GM12878 (cell line): ENCODE data around the gene C15orf62. TPM values are rescaled to one million over a fixed set of nuclear protein-coding genes. Genes with fewer than 3 reads are reported as not detected.

Experiments used
- CHD4 ChIP-seq: fragments of 200-600 bp; sonication (generic); IDR thresholded peaks from 2 replicates; pipeline ENCODE4 v1.6.1; 2016; ENCODE audit warnings: mild to moderate bottlenecking
- E2F4 ChIP-seq: IDR thresholded peaks from 2 replicates; pipeline ENCODE4 v1.6.1; 2012; ENCODE audit warnings: low read depth, low read length, improper control_type of control experiment
- NR2C1 ChIP-seq: fragments of 450-650 bp; IDR thresholded peaks from 2 replicates; pipeline ENCODE4 v1.6.1; 2017; ENCODE audit warnings: antibody characterized with exemption, mild to moderate bottlenecking, moderate library complexity
- PAX8 ChIP-seq: fragments of 450-650 bp; IDR thresholded peaks from 2 replicates; pipeline ENCODE4 v1.6.1; 2017; ENCODE audit warnings: mild to moderate bottlenecking, moderate library complexity
- PBX3 ChIP-seq: IDR thresholded peaks from 2 replicates; pipeline ENCODE4 v1.6.1; 2011; ENCODE audit warnings: mild to moderate bottlenecking, low read depth, low read length, moderate library complexity; ENCODE audit not compliant: insufficient replicate concordance
- RBBP5 ChIP-seq: fragments of 200-600 bp; sonication (generic); conservative IDR thresholded peaks from 2 replicates; pipeline ENCODE4 v1.6.1; 2016
- SRF ChIP-seq, 2 experiments: IDR thresholded peaks; 2 replicates each; pipeline ENCODE4 v1.6.1; 2011; ENCODE audit warnings: low read depth in 2 of 2, low read length in 2 of 2, mild to moderate bottlenecking in 1 of 2, moderate library complexity in 1 of 2
- ZBTB40 ChIP-seq: fragments of 450-650 bp; IDR thresholded peaks from 2 replicates; pipeline ENCODE4 v1.6.1; 2016; ENCODE audit warnings: mild to moderate bottlenecking, moderate library complexity, borderline replicate concordance
- ZNF217 ChIP-seq: fragments of 450-650 bp; IDR thresholded peaks from 2 replicates; pipeline ENCODE4 v1.6.1; 2017; ENCODE audit warnings: antibody characterized with exemption, mild to moderate bottlenecking
- polyA plus RNA-seq, 11 experiments: library from polyadenylated mRNA; depleted of rRNA in 4 of 11; unstranded in 6 of 11; stranded (reverse) in 5 of 11; fragments of >200 nt; fragmentation: Nextera tagmentation in 4 of 11; fragmentation: Illumina TruSeq in 1 of 11; extraction: Ambion mirVana in 4 of 11; extraction: Trizol in 1 of 11; gene quantifications; 1 replicate in 1 of 11; 2 replicates in 10 of 11; pipeline versions ENCODE4 v1.2.1 to v1.2.3, GENCODE V29; 2011 to 2016; ENCODE audit warnings: inconsistent platforms in 2 of 11, missing spikeins in 2 of 11, low read depth in 1 of 11
- total RNA-seq, 4 experiments: library from RNA; depleted of rRNA in 3 of 4; stranded (reverse); fragments of >200 nt in 3 of 4; fragmentation: Illumina TruSeq in 1 of 4; extraction: Trizol in 1 of 4; gene quantifications; 2 replicates each; pipeline versions ENCODE4 v1.2.1 to v1.2.3, GENCODE V29; 2013 to 2021

C15orf62 gene
- total and polyA plus RNA-seq, 10 of the 15 experiments (the other 5 are each of a cell fraction or from before 2014, with no cell fraction given) = 0.06 to 0.68 (median 0.40) TPM; not detected in 1

GRCh38 chr15:40776537-40777141, 6.9 kb downstream of the C15orf62 start (continued):
- no peak for TF ChIP-seq PBX3
- no peak for TF ChIP-seq CHD4
- TF ChIP-seq NR2C1 = no peak
- TF ChIP-seq PAX8 = no peak
- TF ChIP-seq ZBTB40 = no peak
- no peak for TF ChIP-seq RBBP5
- TF ChIP-seq ZNF217 = no peak
- no peak for TF ChIP-seq SRF (IDR thresholded peaks at IDR 0.05; ENCODE audit: low read depth in 2 of 2, low read length in 2 of 2)
- no peak for TF ChIP-seq E2F4
